Pulmonary artery endothelial cell (primary cell): ENCODE data around the gene ADORA2A. TPM values are rescaled to one million over a fixed set of nuclear protein-coding genes. Genes with fewer than 3 reads are reported as not detected.

Experiments used
- DNase-seq: peaks from one replicate; pipeline ENCODE4 v3.0.0-alpha.2; 2011; ENCODE audit warnings: low read depth, low spot score
- total RNA-seq: library from RNA; depleted of rRNA; stranded (reverse); fragments of >200 nt; gene quantifications from 2 replicates; pipeline ENCODE4 v1.2.3, GENCODE V29; 2014

ADORA2A gene
- total RNA-seq, 1 donor from 2014 or later: 35.5 TPM

DNA sequence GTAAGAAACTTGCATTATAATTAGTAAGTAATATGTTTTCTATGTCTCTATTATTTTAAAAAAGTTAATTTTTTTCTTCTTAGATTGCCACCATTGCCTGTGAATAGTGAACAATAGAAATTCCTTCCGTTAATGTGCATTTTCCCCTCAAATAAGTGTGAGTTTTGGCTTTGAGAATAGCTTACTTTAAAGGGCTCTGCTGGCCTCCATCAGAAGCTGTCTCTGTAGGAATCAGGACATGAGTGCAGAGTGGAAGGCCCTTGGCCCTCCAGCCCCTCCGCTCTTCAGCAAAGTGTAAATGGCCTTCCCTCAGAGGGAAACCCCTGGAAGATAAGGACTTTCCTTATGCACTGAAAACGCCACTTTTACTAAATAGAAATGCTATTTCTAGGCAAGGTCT is 24.1 kb upstream of the ADORA2A start:
- DNase-seq: no peak

DNA sequence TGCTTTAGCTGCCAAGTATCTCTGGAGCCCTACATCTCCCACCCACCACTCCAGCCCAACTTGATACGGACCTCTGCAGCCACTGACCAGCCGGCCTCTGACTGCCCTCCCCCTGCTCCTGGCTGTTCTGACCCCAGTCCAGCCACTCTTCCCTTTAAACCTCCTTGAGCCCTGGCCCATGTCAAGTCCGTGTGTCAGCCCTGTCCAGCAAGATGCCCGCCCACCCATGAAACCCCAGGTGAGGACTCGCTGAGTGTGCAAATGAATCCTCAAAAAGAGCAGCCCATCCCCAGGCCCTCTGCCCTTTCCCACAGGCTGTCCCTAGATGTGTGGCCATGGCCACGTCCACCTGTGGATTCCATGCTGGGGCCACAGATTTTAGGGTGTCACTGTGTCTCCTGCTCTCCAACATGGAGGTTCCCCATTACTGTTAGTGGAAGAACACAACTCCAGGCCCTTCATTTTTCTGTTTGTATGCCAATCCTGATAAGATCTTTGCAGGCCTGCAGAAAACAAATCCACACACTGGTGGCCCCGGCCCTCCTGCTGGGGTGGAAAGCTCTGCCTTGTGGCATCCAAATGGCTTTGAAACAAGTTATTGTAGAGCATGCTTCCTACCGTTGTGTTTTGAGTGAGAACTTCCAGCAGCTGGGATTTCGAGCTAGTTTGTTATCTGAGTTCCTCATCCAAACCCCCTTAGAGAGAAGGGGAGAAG is 22.7 kb upstream of the ADORA2A start:
- DNase-seq: no peak

DNA sequence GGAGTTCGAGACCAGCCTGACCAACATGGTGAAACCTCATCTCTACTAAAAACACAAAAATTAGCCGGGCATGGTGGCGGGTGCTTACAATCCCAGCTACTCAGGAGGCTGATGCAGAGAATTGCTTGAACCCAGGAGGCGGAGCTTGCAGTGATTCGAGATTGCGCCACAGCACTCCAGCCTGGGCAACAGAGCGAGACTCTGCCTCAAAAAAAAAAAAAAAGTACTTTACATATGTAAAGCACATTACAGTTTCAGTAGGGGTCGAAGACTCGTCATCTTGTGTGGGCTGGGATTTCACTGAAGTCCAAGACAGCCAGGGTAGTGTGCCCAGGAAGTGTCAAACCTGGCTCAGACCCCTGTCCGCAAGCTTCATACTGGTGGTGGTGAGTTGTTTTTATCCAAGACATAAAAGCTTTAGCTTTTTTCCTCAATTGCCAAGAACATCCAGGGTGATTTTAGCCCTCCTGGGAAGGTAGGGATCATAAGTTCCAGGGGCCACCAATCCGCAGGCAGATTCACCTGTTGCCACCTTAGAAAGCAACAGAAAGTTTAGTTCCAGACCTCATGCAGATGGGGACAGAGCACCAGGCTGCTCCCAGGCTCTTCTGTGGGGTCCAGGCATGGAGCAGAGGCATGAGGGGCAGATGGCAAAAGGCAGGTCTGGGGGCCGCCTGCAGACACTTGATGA is 21.6 kb upstream of the ADORA2A start:
- DNase-seq: no peak

DNA sequence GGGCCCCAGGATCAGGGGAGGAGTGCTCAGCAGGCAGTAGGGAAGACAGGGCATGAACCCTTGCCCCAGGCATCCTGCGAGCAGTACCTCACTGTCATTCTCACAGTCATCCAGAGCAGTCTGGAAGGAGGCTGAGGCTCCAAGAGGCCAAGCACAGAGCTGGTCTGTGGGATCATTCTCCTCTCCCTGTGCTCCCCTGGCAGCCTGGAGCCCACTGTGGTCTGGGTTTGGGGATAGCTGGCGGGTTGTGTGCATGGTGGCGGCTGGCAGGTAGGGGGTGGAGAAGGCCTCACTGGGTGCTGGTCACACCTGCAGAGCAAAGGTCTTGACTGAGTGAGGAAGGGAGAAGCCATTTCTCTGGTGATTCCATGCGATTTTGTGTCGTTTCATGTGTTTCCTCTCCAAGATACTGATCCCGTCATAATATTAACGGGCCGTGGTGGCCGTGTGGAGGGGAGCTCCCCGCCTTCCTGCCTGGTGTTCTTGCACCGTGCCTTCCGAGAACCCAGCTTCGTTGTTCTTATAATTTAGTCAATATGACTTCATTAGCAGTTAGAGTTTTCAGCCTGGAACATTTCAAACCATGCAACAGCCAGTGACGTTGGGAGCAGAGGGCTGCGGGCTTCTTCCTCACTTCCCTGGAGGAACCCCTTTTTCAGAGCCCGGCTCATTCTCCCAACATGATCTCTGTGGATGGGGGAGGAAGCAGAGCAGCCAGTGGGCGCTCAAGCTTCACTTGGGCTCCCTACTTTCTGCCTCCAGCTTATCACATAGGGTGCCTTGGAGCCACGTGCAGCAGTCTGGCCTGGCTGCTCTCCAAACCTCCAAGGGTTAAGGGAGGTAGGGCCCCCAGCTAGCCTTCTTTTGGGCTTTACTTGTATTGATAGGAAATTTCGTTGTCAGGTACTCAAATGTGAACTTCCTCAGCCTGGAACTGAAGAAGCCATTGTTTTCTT is 20.8 kb upstream of the ADORA2A start:
- no peak for DNase-seq

DNA sequence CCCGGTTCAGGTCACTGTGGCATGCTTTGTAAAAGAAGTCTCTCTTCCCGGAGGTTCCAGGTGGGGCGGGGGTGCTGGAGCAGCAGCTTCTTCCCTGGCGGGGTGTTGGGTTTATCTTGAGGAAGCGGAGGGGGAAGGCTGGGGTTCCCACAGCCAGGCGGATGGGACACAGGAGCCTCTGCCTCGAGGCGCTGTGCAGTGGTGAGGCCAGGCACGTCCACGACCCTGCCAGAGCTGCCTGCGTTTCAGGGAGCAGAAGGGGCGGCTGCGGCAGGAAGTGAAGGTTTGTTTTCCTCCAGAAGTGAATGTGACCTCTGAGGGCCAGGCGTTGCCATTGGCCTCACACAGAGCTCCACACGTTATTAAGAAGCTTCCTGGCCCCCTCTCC is 20.1 kb upstream of the ADORA2A start:
- DNase-seq: no peak

DNA sequence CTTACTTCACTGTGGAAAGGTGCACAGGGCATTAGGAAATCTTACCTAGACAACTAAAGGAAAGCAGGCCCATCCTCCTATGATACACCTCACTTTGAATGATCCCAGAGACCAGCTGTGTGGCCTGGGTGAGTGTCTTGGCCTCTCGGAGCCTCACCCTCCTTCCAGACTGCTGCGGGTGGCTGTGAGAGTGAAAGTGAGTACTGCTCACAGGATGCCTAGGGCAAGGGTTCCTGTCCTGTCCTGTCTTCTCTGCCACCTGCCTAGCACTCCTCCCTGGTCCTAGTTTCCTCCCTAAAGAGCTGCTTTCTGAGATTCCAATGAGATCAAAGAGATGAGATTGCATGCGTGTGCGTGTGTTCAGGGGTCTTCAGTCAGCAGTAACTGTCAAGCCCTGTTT is 19.5 kb upstream of the ADORA2A start:
- no peak for DNase-seq

DNA sequence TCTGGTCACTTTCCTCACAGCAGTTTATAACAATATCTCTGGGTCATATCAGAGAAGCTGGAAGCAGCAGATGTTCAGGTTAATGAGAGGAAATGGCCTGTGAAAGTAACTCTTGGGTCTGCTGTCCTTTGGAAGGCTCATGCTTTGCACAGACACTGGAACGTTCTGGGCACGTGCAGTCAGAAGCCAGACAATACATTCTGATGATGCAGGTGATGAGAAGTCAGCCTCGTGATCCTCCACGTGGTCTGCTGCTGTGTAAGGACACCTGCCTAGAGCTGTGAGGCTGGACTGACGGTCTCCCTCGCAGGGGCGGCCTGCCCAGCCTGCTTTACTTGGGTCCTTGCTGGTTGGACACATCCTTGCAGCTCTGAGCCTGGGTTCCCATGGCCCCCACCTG is 18.8 kb upstream of the ADORA2A start:
- DNase-seq: no peak

DNA sequence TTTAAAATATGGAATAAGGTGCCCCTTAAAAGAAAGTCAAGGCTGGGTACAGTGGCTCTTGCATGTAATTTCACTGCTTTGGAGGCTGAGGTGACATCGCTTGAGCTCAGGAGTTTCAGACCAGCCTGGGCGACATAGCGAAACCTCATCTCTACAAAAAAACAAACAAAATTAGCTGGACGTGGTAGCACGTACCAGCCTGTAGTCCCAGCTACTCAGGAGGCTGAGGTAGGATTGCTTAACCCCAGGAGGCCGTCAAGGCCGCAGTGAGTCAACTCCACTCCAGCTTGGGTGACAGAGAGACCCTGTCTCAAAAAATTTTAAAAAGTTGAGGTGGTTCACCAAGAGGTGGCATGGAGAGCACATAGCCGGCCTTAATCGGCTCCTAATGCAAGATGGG is 17.7 kb upstream of the ADORA2A start:
- no peak for DNase-seq

DNA sequence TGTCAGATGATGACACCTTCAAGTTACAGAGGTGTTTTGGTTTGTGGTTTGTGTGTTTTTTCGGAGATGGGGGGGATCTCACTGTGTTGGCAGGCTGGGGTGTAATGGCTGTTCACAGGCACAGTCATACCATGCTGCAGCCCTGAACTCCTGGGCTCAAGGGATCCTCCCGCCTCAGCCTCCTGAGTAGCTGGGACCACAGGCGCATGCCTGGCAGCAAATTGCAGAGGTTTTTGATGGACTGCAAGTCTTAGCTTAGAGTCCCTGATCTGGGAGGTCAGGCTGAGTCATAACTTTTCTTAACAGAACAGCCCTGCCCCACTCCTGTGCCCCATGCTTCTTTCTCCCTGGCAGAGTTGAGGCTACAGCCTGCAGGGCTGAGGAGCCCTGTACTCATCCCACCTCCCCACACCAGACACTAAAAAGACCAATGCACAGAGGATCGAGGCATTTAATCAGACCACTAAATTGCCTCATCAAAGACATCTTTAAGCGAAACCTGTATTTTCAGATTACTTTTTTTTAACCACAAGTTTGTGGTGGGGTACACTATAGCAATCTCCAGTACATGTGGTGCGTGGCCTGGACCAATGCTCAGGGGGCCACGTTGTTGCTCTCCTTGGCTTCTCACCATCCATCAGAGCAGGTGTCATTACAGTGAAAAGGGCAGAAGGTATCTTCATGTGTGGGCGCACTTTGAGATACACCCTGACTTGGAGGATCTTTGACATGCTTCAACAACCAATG is 17.1 kb upstream of the ADORA2A start:
- DNase-seq: no peak

DNA sequence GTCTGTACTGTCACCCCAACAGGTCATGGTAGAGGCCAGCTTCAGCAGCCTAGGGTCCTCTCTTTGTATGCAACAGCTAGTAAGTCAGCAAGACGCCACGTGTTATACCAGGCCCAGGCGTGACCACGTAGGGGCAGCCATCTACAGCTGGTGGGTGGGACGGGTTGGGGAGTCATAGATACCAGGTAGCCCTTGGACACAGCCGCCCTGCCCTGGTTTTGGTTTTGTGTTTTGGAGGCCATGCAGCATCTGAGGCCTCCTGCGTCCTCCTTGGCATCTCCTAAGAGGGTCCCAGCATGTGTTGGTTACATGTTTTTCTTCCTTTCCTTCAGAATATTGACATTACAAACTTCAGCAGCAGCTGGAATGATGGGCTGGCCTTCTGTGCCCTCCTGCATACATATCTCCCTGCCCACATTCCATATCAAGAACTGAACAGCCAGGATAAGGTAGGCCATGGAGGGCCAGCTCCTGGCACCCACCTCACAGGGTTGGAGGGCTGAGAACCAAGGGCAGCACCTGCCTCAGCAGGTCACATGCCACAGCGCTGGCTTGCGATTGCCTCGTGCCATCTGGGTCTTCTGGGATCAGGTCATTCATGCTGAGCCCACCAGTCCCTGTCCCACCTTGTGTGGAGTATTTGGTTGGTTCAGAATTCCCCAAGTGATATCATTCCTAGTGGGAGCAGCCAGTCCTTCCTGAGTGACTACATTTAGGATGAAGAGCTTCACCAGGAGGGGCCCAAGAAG is 16.0 kb upstream of the ADORA2A start:
- DNase-seq: no peak

DNA sequence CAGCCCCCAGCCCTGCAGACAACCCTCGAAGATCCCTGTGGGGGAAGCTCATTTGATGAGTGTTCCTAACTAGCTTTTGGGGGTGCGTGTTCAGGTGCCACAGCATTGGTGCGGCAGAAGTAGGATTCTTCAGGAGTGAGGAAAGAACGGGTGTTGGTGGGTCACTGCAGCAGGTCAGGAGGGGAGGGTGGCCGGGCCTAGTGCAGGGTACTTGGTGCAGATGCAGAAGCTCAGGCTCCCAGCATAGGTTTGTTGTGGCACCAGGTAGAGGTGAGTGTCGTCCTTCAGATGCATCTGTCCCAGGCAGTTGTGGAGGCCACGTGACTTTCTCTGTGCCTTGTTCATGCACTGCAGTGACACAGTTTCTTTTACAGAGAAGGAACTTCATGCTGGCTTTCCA is 15.1 kb upstream of the ADORA2A start:
- no peak for DNase-seq

DNA sequence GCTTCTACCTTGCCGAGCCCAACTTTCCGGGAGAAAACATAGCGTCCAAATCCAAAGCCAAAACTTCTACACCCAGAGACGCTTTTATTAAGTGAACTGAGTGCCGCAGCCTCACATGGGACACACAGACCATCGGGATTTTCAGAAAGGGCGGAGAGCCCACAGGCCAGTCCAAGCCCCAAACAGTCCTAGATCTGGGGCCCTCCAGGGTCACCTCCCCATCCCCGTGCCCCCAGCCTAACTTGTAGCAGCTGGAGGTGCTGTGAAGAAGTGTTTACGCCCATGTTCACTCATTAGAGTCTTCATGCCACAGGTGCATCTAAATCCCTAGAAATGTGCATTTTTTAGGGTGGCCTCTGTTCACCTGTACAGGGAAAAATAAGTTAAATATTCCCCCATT is 14.1 kb upstream of the ADORA2A start:
- no peak for DNase-seq

DNA sequence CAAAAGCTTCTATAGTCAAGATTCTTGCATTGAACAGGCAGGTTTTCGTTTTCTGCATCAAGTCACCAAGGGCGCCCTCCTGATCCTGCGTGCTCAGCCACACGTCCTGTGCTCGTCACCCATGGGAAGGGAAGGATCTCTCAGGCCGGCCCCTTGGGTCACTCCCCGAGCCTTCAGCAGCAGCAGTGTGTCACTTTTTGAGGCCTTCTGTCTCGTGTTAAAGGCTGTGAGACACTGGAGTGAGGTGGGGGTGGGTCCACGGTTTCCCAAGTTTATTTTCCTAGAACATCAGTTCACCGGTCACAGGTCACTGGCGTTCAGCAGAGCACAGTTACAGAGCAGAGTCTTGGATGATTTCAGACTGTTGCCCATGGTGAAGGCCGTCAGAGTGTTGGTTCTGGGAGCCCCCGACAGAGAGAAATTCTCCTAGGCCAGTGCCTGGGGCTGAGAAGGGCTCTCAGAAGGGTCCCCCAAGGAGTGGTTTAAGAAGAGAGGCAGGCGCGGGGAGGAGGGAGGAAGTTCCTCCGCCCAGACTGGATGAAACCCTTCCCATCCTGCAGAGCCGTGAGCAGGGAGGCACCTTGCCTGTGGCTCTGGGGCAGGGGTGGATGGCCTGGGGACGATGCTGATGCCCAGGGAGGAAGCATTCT is 13.5 kb upstream of the ADORA2A start:
- no peak for DNase-seq

DNA sequence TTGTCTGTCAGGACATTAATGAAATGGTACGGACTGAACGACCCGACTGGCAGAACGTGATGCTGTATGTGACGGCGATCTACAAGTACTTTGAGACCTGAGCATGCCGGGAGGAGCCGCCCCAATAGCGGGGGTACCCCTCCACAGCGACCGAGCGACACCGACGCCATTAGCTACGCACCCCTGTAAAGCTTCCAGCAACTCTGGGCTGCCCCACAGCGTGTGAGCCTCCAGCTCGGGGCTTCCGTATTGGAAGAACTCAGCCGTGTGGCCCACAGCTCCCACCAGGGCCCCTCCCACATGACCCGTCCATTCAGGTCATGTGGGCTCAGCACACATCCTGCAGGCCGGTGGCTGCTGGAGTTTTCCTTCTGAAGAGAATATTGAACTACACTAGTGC is 12.9 kb upstream of the ADORA2A start:
- no peak for DNase-seq

DNA sequence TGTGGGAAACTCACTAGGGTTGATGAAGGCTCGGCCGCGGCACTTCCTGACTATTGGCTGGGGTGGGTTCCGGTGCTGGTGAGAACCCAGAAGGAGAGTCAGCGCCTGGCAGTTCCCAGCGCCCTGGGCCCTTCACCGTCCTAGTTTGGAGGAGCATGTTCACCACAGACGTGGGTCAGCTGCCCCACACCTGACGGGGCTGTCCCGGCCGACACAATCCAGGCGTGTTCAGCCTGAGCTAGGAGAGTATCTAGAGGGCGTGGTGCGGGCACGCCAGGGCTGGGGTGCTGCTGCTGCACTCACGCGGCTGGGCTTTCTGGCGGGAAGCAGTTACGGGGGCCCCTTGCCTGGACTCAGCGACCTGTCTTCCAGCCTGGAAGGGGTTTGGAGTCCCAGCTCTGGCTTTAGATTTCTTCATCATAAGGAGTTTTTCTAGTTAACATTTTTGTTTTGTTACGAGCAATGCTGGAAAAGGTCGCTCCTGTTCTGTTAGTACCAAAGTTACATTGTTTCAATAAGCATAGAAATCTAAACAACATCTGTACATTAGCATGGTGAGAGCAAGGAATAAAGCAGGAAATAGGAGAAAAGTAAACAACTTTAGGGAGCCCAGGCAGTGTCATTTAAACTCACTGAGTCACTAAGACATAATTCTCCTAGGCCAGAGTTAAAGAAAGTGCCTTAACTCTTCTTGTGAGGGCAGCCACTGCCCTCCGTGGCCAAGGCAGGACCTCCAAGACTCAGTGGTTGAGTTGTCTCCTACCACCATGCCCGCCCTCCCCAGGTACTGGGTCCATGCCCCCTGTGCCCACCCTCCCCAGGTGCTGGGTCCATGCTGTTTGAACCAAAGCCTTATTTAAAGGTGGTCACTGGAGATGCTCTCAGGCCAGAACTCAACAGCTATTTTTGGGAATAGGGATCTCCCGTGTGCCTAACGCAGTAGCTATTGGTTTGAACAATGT is 12.1 kb upstream of the ADORA2A start:
- no peak for DNase-seq

DNA sequence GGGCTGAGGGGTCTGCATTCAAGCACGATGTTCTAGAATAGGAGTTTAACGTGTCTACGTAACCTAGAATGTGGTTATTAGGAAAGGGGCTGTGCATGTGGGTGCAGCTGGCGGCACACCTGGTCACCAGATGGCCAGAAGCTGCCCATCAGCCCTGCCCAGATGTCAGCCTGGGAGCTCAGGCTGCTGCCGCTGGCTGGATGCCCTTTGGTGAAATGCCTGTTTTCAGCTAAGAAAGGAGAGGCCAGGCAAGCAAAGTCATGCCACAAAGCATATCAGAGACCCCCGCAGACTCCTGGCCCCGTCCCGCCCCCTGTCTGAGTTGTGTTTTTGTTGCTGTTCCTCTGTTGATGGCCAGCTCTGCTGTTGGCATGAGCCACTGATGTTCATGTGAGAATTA is 11.3 kb upstream of the ADORA2A start:
- no peak for DNase-seq

DNA sequence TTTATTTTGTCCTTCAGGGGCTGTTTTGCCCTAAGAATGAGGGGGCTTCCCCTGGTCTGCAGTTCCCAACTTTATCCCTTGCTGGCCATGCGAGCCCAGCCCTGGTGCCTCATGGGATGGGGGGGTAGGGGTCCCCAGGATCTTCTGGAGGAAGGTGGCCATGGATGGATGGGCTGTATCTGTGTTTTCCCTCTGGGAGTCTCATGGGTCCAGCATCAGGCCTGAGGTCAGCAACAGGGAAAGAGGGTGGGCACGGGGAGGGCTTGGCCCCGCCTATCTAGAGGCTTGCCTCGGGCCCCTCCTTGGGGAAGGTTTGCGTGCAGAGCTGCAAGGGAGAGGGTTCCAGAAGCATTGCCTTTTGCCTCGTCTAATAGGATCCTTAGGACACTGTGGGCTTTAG is 10.8 kb upstream of the ADORA2A start:
- no peak for DNase-seq

DNA sequence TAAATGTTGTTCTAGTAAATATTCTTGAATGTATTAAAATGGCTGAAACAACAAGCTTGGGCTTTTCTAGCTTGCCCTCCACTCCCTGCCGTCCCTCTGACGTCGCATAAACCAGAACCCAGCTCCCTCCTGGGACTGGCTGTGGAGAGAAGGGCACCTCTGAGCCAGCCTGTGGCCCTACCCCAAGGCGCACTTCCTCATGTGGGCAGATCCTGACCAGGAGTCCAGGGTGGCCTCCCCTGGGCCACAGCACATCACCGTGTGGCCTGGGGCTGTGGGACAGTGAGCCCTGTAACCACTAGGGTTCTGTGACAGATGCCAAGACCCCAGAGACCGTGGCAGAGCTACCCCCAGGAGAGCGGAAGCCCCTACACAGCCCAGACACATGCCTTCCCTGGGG is 10.2 kb upstream of the ADORA2A start:
- no peak for DNase-seq
